ELR (cell line): ENCODE data around the gene SEL1L2.

Experiments
- DNase-seq: peaks from one replicate; pipeline ENCODE4 v3.0.0-alpha.2; 2015; ENCODE audit warnings: low read depth

SEL1L2 gene

DNA sequence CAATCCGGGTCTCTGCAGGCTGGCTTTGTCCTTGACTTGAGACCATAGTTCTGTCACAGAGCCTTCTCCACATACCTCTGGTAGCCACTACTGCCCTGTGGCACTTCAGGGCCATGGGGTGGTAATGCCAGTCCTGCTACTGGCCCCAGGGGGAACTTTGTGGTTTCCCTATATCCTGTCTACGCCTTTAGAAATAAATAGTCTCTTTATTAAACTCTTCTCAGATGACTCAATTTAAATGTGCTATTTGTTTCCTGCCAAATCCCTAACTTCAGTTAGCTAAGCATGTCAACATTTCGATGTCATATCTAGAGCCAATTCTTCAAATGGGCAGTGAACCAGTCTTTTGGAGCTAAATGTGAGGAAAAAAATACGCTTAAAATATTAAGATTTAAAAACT, 60.1 kb downstream of the SEL1L2 start:
- no peak for DNase-seq

DNA sequence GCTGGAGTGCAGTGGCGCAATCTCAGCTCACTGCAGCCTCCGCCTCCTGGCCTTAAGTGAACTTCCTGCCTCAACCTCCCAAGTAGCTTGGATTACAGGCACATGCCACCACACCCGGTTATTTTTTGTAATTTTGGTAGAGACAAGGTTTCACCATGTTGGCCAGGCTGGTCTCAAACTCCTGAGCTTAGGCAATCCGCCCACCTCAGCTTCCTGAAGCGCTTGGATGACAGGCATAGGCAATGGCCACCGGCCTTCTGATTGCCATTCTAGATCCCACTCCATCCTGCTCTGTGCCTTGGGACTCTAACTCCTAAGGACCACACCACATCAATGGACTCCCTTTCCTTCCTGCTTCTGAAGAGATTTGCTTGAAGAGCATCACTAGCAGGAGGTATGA, 60.6 kb downstream of the SEL1L2 start:
- no peak for DNase-seq

DNA sequence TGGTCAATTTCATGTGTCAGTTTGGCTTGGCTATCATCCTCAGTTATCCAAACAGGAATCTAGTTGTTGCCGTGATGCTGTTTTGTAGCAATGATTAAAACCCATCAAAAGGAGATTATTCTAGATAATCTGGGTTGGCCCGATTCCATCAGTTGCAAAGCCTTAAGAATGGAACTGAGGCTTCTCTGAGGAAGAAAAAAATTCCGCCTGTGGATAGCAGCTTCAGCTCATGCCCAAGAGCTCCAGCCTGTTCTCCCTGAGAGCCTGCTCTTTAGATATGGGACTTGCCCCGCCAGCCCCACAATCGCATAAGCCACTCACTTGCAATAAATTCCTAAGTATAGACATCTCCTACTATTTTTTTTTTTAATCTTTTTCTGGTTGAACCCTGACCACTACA, 61.5 kb downstream of the SEL1L2 start:
- DNase-seq = no peak

DNA sequence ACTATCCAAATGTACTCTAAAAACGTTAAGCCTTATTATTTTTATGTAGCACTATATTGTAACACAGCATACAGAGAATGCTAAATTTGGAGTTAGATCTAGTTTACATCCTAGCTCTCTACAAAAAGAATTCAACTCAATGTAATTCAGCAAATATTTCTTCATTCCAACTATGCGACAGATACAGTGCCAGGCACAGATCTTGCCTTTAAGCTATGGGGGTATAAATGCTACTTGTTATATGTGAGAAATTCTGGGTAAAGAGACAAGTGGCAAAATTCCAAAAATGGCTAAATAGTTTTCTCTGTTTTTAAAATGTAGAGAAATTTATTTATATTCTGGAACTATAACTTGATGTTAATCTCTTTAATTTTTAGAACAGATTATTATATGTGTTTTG, 63.2 kb downstream of the SEL1L2 start:
- no peak for DNase-seq

DNA sequence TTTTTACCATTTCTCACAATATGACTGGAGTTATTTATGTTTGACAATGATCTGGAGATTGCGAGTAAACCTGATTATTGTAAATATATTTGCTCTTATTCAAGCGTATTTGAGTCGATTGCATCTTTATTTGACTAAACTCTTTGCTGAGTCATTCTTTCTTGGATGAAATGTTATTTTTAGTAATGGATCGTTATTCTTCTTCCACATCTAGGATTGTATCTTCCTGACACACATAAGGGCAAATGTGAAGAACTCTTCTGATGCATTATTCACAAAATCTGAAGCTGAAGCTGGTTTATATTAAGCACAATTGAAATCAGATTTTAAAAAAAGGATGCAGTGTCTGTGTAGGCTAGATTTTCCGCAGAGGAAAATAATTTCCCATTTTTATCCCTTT, 68.2 kb downstream of the SEL1L2 start:
- no peak for DNase-seq

DNA sequence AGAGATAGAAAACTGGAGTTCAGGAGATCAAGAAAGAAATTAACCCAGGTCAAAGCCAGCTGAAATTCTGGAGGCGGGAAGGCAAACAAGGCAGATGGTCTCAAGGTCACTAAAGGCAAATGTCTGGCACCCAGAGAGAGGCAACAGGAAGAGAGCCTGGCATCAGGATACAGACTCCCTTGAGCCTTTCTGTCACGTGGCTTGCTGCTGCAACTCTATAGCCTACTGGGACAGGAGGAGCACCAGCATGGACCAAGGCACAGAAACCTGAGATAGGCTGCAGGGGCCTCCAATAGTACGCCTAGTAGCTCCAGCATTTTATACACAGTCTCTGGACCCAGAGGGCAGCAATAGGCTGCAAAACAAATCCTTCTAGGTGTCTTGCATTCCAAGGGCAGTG, 75.1 kb downstream of the SEL1L2 start:
- DNase-seq = no peak

DNA sequence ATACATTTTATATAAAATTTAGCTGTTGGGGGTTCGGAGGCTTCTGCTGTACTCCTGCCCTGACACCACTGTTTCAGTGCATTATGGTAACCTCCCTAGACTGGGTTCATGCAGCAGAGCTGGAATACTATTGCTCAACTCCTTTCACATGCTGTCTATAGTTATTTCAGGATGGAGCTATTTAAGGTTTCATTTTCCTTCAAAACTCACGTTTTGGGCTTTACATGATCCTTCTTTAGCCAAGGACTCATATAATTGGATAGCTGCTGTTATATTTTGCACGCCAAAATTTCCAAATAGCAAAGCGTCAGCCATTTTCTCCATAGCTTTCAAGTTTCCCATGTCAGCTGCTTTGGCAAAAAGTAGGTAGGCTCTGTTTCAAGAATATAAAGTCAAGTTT, 76.8 kb downstream of the SEL1L2 start:
- DNase-seq = no peak

DNA sequence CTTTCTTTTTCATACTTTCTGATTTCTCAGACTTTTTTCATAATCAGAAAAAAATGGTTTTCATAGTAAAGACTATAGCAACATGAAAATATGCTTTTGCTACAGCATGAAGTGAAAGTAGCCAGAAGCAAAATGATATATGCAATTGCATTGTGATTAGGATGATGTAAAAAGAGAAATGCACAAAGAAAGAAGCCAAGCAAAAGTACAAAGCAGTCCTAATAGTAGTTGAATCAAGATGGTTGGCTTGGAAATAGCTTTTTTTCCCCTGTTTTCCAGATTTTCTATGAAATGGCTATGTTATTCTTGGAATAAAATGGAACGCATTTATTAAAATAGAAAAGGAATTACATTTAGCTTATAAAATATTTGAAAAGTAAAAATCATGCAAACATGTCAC, 77.3 kb downstream of the SEL1L2 start:
- DNase-seq = no peak

DNA sequence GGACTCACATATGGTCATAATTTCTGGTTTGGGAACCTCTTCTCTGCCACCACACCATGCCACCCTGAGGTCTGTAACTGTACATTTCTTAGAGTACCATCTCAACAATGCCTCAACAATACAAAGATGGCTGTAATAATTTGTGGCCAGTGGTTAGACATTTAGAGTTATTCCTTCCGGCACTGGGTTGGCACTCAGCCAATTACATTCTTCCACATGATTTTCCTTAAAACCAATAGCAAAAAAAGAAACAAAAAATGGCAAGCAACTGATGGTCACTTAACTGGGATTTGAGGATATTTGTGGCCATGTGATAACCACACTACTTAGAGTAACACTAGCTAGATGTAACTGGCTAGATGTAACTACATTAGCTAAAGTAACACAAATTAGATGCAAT, 79.9 kb downstream of the SEL1L2 start:
- DNase-seq = no peak

DNA sequence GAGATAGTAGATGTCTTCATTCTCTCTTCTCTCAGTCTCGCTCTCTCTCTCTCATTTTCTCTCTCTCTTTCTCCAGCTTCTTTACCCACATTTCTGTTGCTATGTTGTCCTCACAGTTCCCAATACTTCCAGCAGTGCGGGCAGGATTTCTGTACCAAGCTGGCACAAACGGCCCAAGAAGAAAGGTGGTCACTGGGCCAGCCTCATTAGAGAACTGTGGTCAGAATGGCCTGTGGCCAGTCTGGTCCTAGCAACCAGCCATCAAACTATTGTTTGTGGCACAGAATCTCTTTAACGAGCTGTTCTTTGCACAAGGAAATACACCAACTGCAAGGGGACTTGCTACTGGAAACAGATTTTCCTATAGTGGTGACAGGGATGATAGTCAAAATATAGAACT, 81.3 kb downstream of the SEL1L2 start:
- DNase-seq = no peak

DNA sequence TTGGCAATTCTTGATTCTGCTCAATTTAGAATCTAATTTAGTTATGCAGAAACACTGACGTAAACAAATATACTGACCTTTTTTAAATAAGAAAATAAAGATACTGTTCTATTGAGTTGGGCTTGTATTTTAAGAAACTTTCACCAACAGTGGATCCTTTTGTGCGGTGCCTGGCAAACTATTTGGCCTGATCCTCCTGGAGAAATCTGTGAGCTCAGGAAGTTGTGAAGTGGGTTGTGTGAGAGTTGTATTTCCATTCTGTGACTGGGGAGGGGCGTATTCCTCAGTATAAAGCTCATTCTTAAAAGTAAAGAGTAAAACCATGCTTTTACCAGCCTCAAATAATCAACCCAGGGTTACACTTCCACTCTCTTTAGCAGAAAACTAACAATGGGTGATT, 85.6 kb downstream of the SEL1L2 start:
- DNase-seq = no peak

DNA sequence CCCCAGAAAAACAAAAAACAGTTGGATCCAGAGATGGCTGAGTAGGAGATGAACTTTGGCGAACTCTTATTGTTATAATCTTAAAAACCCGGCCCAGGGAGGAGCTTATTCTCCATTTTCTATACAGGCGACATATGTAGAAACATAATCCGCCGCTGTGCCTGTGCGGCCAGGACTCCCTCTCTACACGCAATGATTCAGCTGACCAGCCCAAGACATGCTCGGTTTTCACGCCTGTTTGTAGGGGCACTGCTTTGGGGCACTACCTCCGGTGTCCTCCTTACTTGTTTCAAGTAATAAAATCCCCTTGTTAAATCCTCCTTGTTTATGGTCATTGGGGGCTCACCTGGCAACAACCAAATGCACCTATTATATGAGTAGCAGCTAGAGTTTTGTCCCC, 89.9 kb downstream of the SEL1L2 start:
- no peak for DNase-seq

DNA sequence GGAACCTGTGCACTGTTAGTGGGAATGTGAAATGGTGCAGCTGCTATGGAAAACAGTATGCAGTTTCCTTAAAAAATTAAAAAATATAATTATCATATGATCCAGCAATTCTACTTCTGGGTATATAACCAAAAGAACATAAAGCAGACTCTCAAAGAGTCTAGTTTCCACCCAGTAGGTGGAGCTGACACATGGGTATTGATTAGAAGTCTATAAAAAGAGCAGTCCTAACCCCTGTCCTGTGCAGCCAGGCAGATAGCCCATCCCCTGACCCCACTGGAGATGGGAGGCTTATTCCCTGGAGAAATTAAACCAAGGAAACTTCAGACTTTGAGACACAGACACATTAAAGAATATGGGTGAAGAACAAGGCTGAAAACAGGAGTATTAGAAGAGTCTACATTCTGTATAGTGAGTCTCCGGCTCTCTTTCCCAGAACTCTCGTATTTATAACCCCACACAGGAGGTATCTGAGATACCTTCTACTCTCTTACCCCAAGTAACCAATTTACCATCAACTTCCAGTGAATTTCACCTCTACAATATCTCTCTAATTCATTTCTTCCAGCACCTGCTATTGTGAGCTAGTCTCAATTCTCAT, 92.3 kb downstream of the SEL1L2 start:
- DNase-seq = no peak

DNA sequence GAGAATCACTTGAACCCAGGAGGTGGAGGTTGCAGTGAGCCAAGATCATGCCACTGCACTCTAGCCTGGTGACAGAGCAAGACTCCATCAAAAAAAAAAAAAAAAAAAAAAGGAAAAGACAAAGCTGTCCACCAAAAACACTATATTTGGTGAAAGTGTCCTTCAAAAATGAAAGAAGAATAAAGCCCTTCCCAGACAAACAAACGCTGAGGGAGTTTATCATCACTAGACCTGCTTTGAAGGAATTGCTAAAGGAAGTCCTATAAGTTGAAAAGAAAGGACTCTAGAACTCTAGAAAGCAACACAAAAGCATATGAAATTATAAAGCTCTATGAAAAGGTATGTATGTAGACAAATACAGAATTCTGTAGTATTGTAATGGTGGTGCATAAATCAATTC, 98.8 kb downstream of the SEL1L2 start:
- no peak for DNase-seq

DNA sequence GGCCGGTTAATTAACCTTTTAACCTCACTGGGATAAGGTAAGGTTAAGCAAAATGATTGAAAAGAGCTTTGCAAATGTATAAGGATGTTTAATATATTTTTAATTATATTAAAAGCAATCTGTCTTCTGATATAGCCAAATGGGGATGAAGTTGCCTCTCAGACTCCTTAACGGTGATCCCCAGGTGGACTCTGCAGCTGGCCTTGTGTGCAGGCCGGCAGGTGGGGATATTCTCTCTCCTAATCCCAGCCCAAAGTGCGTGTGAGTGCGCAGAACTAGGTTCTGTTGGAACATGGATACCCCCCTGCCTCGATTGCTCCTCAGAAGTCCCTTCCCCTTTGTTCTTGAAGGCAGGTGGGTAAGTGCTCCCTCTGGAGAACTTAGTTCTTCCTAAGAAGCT, 105.6 kb downstream of the SEL1L2 start:
- no peak for DNase-seq

DNA sequence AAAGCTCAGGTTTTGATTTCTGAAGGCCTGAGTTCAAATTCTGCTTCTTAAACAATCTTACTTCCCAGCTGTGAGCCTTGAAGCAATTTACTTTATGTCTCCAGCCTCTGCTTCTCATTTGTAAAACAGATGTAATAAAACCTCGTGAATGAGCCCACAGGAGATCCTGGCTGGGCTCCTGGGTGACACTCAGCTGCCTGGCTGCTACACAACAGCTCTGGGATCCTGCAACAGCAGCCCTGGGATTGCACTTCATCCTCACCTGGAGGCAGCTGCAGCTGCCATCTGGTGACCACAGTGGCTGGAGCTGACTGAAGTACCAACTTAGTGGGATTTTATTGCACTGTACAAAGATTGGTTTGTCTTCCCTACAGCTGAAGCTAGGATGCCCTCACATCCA, 107.0 kb downstream of the SEL1L2 start:
- no peak for DNase-seq

DNA sequence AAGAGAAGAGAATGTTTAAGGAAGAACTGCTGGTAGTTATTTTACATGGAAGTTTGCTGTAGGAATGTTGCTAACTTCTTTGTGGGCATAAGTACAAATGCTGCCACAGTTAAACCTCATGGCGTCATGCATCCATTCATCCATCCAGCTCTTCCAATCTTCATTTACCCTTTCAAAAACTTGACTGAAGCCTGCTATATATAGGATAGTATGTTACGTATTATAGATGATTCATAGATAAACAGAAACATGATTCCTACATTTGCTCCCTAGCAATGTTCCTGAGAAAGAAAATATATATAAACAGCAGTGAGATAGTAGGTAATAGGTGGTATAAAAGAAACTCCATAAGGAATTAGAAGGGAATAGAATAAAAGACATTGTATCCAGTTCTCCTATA, 111.8 kb downstream of the SEL1L2 start:
- DNase-seq = no peak

DNA sequence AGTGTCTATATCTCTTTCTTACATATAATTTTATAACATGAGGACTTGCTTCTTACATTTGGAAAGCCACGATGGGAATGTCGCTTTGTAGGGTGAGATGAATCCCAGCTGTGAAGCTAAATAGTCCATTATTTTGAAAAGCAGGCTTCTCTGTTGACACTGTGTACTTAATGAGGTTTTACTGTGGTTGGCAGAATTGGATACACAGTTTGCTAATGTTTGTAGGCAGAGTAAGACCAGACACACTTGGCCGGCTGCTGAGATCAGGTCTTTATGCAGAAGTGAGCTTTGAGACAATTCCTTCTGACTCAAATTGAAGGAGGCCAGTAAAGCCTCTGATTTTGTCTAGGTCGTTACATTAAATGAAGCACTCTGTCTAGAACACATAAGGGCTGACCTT, 112.6 kb downstream of the SEL1L2 start:
- DNase-seq = no peak

DNA sequence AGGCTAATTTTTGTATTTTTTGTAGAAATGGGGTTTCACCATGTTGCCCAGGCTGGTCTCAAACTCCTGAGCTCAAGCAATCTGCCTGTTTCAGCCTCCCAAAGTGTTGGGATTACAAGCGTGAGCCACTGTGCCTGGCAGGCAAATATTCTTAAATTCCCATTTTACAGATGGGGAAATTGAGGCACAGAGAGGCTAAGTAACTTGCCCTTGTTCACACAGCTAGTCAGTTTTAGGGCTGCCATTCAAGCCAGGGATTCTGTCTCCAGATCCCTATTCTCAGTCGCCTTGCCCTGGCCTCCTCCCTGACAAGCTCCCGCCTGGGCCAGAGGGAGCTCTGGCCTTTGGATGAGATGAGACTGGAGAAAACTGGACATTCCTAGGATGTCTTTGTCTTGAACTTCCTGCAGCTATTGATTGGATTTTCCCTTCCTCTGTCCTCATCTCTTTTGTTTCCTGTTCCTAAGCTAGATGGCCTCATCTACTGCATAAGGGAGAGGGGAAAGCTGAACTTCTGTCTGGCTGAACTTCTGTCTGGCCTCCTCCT, 115.1 kb downstream of the SEL1L2 start:
- no peak for DNase-seq

DNA sequence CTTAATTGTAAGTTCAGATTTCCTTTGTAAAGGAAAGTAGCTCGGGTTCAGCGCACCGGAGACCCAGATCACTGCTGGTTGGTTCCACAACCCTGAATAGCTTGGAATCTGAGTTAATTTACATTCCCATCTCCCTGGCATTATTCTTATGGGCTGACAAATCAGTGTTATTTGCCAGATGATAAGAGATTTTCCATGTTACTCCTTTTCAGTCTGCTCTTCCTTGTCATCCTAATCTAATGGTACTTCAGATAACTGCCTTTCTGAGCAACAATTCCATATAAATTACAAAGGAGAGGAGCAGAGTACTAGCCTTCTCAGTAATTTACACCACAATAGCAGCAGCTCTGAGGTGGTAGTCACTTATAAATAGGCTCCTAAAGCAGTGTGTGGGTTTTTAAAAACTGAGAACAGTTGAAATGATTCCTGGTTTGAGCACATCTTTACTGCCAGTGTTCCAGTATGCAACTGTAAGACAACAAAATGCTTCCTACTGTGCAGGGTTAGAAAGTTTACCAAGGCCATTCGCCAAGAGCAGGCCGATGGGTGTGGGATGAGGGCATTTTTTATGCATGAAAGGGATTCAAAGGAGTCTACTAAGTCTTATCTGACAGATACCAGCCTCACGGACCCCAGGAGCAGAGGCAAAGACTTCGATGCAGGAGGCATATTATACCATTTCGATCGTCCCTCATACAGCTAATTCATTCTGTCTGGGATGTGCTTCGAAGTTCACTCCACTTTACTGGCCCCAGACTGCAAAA, 115.8 kb downstream of the SEL1L2 start:
- DNase-seq = no peak

DNA sequence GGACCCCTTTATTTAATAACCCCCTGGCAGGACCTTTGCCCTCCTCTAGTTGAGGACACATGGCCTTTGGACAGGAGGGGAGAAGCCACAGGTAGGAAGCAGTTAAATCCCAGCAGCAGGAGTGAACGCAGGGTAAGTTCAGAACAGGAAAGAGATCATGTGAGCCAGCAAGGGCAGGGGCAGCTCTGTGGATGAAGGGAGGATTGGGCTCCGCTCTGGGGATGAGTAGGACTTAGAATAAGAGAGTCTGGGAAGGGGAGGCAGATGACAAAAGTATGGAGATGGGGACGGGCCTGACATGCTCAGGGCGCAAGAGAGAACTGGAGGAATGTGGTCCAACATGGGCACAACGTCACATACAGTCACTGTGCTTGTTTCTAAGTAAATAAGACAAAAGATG, 116.6 kb downstream of the SEL1L2 start:
- DNase-seq = no peak

DNA sequence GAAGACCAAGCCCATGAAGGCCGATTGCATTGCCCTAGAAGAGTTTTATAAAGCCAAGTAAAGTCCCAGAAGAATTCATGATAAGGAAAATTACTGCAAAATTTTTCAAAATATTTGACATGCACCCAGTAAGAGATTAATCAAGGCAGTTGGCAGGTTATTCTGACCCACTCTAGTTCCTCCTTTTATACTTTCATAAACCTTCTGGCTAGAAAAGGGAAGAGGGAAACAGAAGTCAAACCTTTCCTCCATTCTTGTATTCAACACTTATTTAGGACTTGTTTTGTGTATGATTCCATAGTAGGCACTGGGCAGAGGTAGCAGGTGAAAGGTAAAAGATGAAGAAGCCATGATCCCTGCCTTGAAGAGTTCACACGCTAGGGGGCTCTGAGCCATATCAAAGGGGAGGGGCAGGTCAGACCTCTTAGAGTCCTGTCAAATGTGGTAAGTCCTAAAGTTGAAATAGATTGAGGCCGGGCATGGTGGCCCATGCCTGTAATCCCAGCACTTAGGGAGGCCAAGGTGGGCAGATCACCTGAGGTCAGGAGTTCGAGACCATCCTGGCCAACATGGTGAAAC, 120.2 kb downstream of the SEL1L2 start:
- DNase-seq = no peak

DNA sequence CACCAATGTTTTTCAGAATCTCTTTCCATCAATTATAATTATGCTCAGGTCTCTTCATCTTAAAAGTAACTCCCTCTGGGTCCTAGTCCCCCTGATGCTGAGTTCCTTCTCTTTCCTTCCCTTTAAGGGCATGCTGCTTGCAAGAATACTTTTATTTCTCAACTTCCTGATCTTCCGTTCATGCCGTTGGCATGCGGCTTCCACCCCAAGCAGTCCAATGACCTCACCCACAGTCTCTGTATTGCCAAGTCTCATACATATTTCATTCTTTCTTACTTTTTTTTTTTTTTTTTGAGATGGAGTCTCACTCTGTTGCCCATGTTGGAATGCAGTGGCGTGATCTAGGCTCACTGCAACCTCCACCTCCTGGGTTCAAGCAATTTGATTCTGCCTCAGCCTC, 122.1 kb downstream of the SEL1L2 start:
- peak; percentile 4 for DNase-seq
